D721Med (cell line): ENCODE measurements around the gene POLR3E.

Experiments
- DNase-seq: peaks from one replicate; pipeline ENCODE4 v3.0.0; 2011; ENCODE audit warnings: low spot score; ENCODE audit not compliant: insufficient read length
- FAIRE-seq: peaks from 2 replicates; lab custom pipeline; 2011; peaks lifted over from hg19 to GRCh38; lab: Jason Lieb, UNC
- CTCF ChIP-seq: IDR thresholded peaks from 2 replicates; pipeline ENCODE4 v1.5.1; 2012; ENCODE audit warnings: mild to moderate bottlenecking, control low read depth; ENCODE audit not compliant: insufficient read depth; ENCODE audit errors: missing control alignments

Gene POLR3E

GRCh38 chr16:22325598-22326368 is 28.6 kb downstream of the POLR3E start:
- TF ChIP-seq CTCF, result no peak
- no peak for DNase-seq
- FAIRE-seq, result no peak

GRCh38 chr16:22326369-22326652 is 29.1 kb downstream of the POLR3E start:
- TF ChIP-seq CTCF, result no peak
- FAIRE-seq (no peak), DNase-seq (no peak)

- no peak for TF ChIP-seq CTCF
- no peak for FAIRE-seq
- DNase-seq, result no peak
Observed at GRCh38 chr16:22326771-22327445, 29.7 kb downstream of the POLR3E start.

GRCh38 chr16:22327446-22327775 is 30.2 kb downstream of the POLR3E start:
- DNase-seq (no peak), FAIRE-seq (no peak)
- TF ChIP-seq CTCF, result no peak

GRCh38 chr16:22328081-22328725 is 31.0 kb downstream of the POLR3E start:
- FAIRE-seq (no peak), DNase-seq (no peak)
- TF ChIP-seq CTCF, result no peak

- no peak for TF ChIP-seq CTCF
- DNase-seq (no peak), FAIRE-seq (no peak)
Observed at GRCh38 chr16:22329199-22329695, 32.0 kb downstream of the POLR3E start.

GRCh38 chr16:22330326-22330725 is 33.1 kb downstream of the POLR3E start:
- TF ChIP-seq CTCF, result no peak
- FAIRE-seq (no peak), DNase-seq (no peak)
